Measurements from ENCODE around the gene ARRB1.

DNA sequence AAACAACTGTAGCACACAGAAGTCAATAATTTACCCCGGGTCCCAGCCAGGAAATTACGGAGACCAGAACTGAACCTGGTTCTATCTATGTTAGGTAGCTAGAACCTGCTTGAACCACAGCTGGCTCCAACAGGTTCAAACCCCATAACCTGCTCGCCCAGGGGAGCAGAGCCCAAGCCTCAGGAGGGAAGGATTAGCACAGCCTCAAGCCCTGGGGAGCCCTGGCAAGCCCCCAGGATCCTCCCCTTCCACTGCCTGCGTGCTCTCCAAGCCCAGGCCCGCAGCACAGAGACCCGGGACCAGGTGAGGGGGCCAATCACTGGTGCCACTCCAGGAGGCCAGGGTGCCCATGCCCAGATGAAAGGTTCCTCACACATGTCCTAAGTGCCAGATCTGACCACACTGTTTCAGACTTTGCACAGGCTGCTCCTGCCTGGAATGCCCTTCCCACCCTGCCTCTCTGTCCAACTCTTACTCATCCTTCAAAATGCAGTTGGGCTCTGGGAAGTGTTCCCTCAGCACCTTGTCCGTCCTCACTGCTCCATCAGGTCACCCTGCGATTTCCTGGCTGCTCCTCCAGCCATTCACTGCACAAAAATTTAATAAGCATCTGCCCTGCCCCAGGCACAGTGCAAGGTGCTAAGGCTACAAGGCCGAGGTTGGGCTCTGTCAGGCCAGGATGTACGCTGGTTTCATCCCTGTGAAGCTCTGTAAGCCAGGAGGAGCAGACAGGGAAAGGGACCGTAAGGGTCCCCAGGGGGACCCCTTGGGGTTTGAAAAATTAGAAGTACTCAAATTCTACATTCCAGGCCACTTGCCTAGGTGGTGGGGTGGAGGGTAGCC lies 32.2 kb downstream of the ARRB1 start:
- TF ChIP-seq, protein P1, sequence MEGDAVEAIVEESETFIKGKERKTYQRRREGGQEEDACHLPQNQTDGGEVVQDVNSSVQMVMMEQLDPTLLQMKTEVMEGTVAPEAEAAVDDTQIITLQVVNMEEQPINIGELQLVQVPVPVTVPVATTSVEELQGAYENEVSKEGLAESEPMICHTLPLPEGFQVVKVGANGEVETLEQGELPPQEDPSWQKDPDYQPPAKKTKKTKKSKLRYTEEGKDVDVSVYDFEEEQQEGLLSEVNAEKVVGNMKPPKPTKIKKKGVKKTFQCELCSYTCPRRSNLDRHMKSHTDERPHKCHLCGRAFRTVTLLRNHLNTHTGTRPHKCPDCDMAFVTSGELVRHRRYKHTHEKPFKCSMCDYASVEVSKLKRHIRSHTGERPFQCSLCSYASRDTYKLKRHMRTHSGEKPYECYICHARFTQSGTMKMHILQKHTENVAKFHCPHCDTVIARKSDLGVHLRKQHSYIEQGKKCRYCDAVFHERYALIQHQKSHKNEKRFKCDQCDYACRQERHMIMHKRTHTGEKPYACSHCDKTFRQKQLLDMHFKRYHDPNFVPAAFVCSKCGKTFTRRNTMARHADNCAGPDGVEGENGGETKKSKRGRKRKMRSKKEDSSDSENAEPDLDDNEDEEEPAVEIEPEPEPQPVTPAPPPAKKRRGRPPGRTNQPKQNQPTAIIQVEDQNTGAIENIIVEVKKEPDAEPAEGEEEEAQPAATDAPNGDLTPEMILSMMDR (conservative IDR thresholded peaks at IDR 0.05 in 1 of 2, IDR thresholded peaks at IDR 0.05 in 1 of 2; ENCODE audit: extremely low read depth in 1 of 2, insufficient read depth in 1 of 2, low read depth in 1 of 2, low read length in 2 of 2), result no peak
- no peak for TF ChIP-seq EZH2 (IDR thresholded peaks at IDR 0.05; ENCODE audit: borderline replicate concordance, low read length)
